ENCODE data around the gene GRIK4.

DNA sequence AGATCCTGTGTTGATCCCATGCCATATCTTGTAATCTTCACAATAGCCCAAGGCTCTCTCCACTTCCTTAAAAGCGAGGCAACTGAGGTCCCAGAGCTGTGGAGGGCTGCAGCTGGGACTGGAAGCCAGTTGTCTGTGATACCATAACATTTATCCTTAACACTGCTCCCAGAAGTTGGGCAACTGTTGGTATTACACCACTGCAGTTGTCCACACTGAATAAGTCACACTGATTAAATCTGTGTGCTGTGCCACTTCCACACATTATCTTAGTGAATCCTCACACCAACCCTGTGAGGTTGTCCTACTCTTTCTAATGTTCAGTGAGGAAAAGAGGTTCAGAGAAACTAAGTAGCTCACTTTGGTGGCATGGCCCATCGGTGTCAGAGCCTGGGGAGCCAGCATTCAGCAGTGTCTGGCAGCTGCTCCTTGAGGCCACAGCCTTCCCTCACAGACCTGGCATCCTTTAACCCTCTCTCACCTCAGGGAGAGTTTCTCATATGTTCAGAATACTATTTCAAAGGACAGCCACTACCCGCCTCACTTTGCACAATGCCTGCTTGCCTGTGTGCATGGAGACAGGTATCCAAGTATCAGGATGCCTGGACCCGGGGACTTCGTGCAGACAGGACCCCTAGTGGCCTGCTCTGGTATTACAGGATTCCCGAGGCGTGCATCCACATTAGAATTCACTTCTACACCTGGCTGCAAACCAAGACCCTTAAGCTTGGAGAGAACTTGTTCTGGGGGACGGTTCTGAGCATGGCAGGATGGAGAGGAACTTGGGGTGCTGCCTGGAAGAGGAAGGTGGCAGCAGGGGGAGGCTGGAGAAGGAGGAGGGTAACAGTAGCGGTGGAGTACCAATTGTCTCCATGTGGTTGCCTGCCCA is 290.5 kb downstream of the GRIK4 start:
- TF ChIP-seq YY1 (IDR thresholded peaks at IDR 0.05; ENCODE audit: insufficient read depth, insufficient read length) (no peak), SUZ12 (IDR thresholded peaks at IDR 0.05; ENCODE audit: extremely low read depth, insufficient read depth, insufficient read length) (no peak), ZNF274 (IDR thresholded peaks at IDR 0.05; ENCODE audit: low read depth, low read length) (no peak)

Data from NT2/D1 (cell line).